HL-60 (cell line): ENCODE data around the gene CDHR1.

Source experiments
- DNase-seq, 2 experiments: peaks; one replicate each; pipeline ENCODE4 v3.0.0-alpha.2; 2010 to 2020; ENCODE audit warnings: low read depth in 1 of 2, low spot score in 1 of 2
- H3K27ac ChIP-seq: fragments of 250-450 bp; sonication (Bioruptor Pico); replicated peaks from 2 replicates; pipeline ENCODE4 v1.5.1; 2020; ENCODE audit warnings: mild to moderate bottlenecking, moderate library complexity
- H3K27me3 ChIP-seq: fragments of 250-450 bp; sonication (Bioruptor Pico); 2 replicates; pipeline ENCODE4 v1.5.1; 2021; ENCODE audit warnings: mild to moderate bottlenecking, moderate library complexity; ENCODE audit not compliant: insufficient read depth, poor library complexity, severe bottlenecking
- H3K4me3 ChIP-seq: replicated peaks from 2 replicates; pipeline ENCODE4 v1.5.1; 2011; ENCODE audit warnings: mild to moderate bottlenecking, control low read depth, low read length; ENCODE audit not compliant: insufficient read depth
- CTCF ChIP-seq: IDR thresholded peaks from one replicate; pipeline ENCODE4 v1.5.1; 2011; ENCODE audit warnings: low read length, control low read depth, inconsistent platforms; ENCODE audit not compliant: insufficient read depth
- GABPA ChIP-seq: IDR thresholded peaks from 2 replicates; pipeline ENCODE4 v1.6.1; 2012; ENCODE audit warnings: low read depth
- POLR2AphosphoS5 ChIP-seq: IDR thresholded peaks from 2 replicates; pipeline ENCODE4 v1.6.1; 2012; ENCODE audit warnings: low read depth
- REST ChIP-seq: IDR thresholded peaks from 2 replicates; pipeline ENCODE4 v1.6.1; 2012; ENCODE audit warnings: low read depth; ENCODE audit not compliant: insufficient replicate concordance
- SPI1 ChIP-seq: IDR thresholded peaks from 2 replicates; pipeline ENCODE4 v1.6.1; 2012; ENCODE audit warnings: low read depth, mild to moderate bottlenecking, borderline replicate concordance

The CDHR1 gene

GRCh38 chr10:84243759-84244158 is 49.4 kb downstream of the CDHR1 start:
- DNase-seq, result no peak
- H3K4me3 ChIP-seq, result no peak overlapping the region
- no peak for TF ChIP-seq CTCF
- TF ChIP-seq POLR2AphosphoS5, result no peak
- no peaks in the 10 kb centered on the region for H3K27me3 ChIP-seq
- no peak overlapping the region for H3K27ac ChIP-seq

GRCh38 chr10:84244651-84245270 is 50.4 kb downstream of the CDHR1 start, which contains the start of gene RGR:
Gene RGR (plus strand): TSS chr10:84245053. CDS start chr10:84245091, 38 bp downstream.
- H3K27me3 ChIP-seq, result no peaks in the 10 kb centered on the region
- no peak within 1 kb of the TSS for H3K27ac ChIP-seq
- TF ChIP-seq SPI1 (no peak), REST (no peak), GABPA (no peak), POLR2AphosphoS5 (no peak), CTCF (no peak)
- no peak within 1 kb of the TSS for H3K4me3 ChIP-seq
- DNase-seq, result no peak

GRCh38 chr10:84247496-84247895 is 53.2 kb downstream of the CDHR1 start:
- DNase-seq, result no peak
- H3K4me3 ChIP-seq, result no peak overlapping the region
- TF ChIP-seq POLR2AphosphoS5, result no peak
- no peak for TF ChIP-seq REST
- TF ChIP-seq CTCF, result no peak
- no peak for TF ChIP-seq SPI1
- no peak for TF ChIP-seq GABPA
- H3K27ac ChIP-seq, result no peak overlapping the region
- H3K27me3 ChIP-seq, result no peaks in the 10 kb centered on the region

GRCh38 chr10:84248794-84249193 is 54.5 kb downstream of the CDHR1 start:
- H3K4me3 ChIP-seq, result no peak overlapping the region
- no peaks in the 10 kb centered on the region for H3K27me3 ChIP-seq
- TF ChIP-seq REST (no peak), SPI1 (no peak), GABPA (no peak), CTCF (no peak), POLR2AphosphoS5 (no peak)
- H3K27ac ChIP-seq, result no peak overlapping the region
- DNase-seq, result no peak
